ENCODE data around the gene TMEM115. TPM values are rescaled to one million over a fixed set of nuclear protein-coding genes. Genes with fewer than 3 reads are reported as not detected.

The TMEM115 gene
- total RNA-seq, 4 donors from 2014 or later: 24.2 to 41.6 (median 30.6) TPM

- H3K36me3 ChIP-seq: no peaks in the 10 kb centered on the region
- no peak overlapping the region for H3K4me3 ChIP-seq
- 36 to 70% methylated on average over 7 to 10 of the region's 10 CpGs for WGBS, 2 donors
- no peak for DNase-seq
- H3K9me3 ChIP-seq: no peaks in the 10 kb centered on the region
- peaks cover 0 to 3% (median 0%) of the 10 kb centered on the region in 3 donors for H3K4me1 ChIP-seq
- H3K27ac ChIP-seq: no peak overlapping the region
- peaks cover 0 to 61% (median 0%) of the 10 kb centered on the region in 4 donors for H3K27me3 ChIP-seq
- intact Hi-C loops (cut with DNase I): no loop called here
- TF ChIP-seq POLR2A (IDR thresholded peaks at IDR 0.05): no peak
- TF ChIP-seq, protein P1, sequence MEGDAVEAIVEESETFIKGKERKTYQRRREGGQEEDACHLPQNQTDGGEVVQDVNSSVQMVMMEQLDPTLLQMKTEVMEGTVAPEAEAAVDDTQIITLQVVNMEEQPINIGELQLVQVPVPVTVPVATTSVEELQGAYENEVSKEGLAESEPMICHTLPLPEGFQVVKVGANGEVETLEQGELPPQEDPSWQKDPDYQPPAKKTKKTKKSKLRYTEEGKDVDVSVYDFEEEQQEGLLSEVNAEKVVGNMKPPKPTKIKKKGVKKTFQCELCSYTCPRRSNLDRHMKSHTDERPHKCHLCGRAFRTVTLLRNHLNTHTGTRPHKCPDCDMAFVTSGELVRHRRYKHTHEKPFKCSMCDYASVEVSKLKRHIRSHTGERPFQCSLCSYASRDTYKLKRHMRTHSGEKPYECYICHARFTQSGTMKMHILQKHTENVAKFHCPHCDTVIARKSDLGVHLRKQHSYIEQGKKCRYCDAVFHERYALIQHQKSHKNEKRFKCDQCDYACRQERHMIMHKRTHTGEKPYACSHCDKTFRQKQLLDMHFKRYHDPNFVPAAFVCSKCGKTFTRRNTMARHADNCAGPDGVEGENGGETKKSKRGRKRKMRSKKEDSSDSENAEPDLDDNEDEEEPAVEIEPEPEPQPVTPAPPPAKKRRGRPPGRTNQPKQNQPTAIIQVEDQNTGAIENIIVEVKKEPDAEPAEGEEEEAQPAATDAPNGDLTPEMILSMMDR (IDR thresholded peaks at IDR 0.05): no peak
Measured at GRCh38 chr3:50396502-50396901, 37.2 kb upstream of the TMEM115 start.

GRCh38 chr3:50395070-50395860, 35.9 kb upstream of the TMEM115 start:
- WGBS, 2 donors: 37 to 85% methylated on average over 2 to 4 of the region's 10 CpGs
- Histone ChIP-seq H3K4me3 (no peak overlapping the region), H3K9me3 (no peaks in the 10 kb centered on the region), H3K4me1 (peaks cover 7 to 14% (median 11%) of the 10 kb centered on the region in 3 donors), H3K36me3 (no peaks in the 10 kb centered on the region), H3K27ac (no peak overlapping the region), H3K27me3 (peaks cover 0 to 57% (median 0%) of the 10 kb centered on the region in 4 donors)
- no peak for TF ChIP-seq POLR2A (IDR thresholded peaks at IDR 0.05)
- TF ChIP-seq, protein P1 (IDR thresholded peaks at IDR 0.05): no peak
- intact Hi-C loops (cut with DNase I): no loop called here
- DNase-seq: no peak

DNA sequence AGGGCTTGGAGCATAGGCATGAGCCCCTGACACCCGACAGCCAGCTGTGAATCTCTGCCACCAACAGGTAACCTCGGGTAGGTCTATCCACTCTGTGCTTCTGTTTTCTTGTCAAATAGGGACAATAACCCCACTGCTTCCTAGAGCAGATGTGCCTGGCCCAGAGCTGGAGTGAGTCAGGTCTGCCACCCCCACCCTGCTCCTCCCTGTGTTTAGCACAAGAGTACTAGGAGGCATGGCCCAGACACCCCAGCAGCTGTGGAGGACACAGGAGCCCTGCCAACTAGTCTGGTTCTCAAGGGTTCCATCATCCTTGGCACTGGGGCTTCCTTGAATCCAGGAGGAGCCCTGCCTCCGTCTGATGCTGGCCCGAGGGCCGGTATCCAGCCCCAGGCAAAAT, 33.7 kb upstream of the TMEM115 start:
- TF ChIP-seq, protein P1 (IDR thresholded peaks at IDR 0.05): no peak
- no peak for TF ChIP-seq POLR2A (IDR thresholded peaks at IDR 0.05)
- Histone ChIP-seq H3K27ac (no peak overlapping the region), H3K36me3 (no peaks in the 10 kb centered on the region), H3K4me3 (no peak overlapping the region), H3K9me3 (no peaks in the 10 kb centered on the region), H3K27me3 (peaks cover 0 to 38% (median 0%) of the 10 kb centered on the region in 4 donors), H3K4me1 (peaks cover 7 to 15% (median 11%) of the 10 kb centered on the region in 3 donors)
- intact Hi-C loops (cut with DNase I): no loop called here
- no peak for DNase-seq
- 65 to 75% methylated on average over 2 to 5 of the region's 5 CpGs for WGBS, 2 donors

DNA sequence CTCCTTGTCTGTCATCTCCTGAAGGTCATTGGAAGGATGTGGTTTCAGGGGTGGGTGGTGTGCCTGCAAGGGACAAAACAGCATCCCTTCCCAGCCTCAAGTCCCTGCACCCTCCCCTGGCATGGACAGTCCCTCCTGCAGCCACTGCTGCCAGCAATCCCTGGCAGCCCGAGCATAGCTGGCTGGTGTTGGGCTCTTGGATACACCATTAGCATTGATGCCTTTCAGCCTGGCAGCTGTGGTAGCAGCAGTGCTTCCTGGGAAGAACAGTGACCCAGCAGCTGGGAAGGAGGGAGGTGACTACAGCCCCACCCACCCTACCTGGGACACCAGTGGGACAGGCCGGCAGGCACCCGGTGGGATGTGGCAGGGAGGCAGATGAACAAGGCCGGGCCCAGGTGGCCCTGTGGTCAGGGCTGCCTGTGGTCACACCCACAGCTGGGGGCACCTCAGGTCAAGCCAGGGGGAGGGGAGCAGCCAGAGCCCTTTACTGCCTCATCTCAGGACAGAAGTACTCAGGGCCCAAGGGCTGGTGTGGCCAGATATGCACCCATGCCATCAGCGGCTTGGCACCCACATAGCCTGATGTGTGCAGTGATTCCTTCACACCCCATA, 32.9 kb upstream of the TMEM115 start:
- intact Hi-C loops (cut with DNase I): no loop called here
- H3K4me1 ChIP-seq: peaks cover 7 to 15% (median 11%) of the 10 kb centered on the region in 3 donors
- WGBS, 2 donors: 42% methylated on average over 4 of the region's 5 CpGs; no CpG with 5 or more reads in 1 of the 2 donors
- no peak overlapping the region for H3K4me3 ChIP-seq
- no peaks in the 10 kb centered on the region for H3K9me3 ChIP-seq
- no peak overlapping the region for H3K27ac ChIP-seq
- H3K27me3 ChIP-seq: peaks cover 0 to 29% (median 0%) of the 10 kb centered on the region in 4 donors
- TF ChIP-seq, protein P1 (IDR thresholded peaks at IDR 0.05): no peak
- no peak for TF ChIP-seq POLR2A (IDR thresholded peaks at IDR 0.05)
- no peak for DNase-seq
- H3K36me3 ChIP-seq: no peaks in the 10 kb centered on the region
